Caco-2 (cell line): ENCODE data around the gene MARF1. TPM values are rescaled to one million over a fixed set of nuclear protein-coding genes. Genes with fewer than 3 reads are reported as not detected.

ENCODE experiments used
- BruUV-seq: library from RNA; stranded (reverse); fragments of 400-500 nt; replicated peaks from 2 replicates; lab custom pipeline; 2021; lab: Mats Ljungman, UMichigan
- CTCF ChIA-PET: fragments of 300-600 bp; sonication (Branson Sonifier 250); formaldehyde crosslinking; loops from one replicate; lab custom pipeline; 2022; ENCODE audit warnings: antibody characterized with exemption; lab: Charles Lee
- POLR2A ChIA-PET: fragments of 300-600 bp; sonication (Branson Sonifier 250); formaldehyde crosslinking; loops from one replicate; lab custom pipeline; 2022; ENCODE audit warnings: antibody characterized with exemption; lab: Charles Lee
- DNase-seq, 2 experiments: peaks; one replicate each; pipeline versions ENCODE4 v3.0.0 to v3.0.0-alpha.2; 2020 to 2022
- H3K27me3 ChIP-seq: replicated peaks from 2 replicates; pipeline ENCODE4 v1.6.0; 2011; ENCODE audit warnings: low read length; ENCODE audit not compliant: control insufficient read depth, insufficient read depth
- H3K36me3 ChIP-seq: 2 replicates; pipeline ENCODE4 v1.5.1; 2011; ENCODE audit warnings: low read length; ENCODE audit not compliant: control insufficient read depth, insufficient read depth
- H3K4me1 ChIP-seq: fragments of 250-450 bp; sonication (Bioruptor Pico); 2 replicates; pipeline ENCODE4 v1.5.1; 2020; ENCODE audit warnings: mild to moderate bottlenecking
- H3K4me3 ChIP-seq: 2 replicates; pipeline ENCODE4 v1.5.1; 2011; ENCODE audit warnings: low read depth, mild to moderate bottlenecking, control low read depth, low read length
- H3K9me3 ChIP-seq: fragments of 250-450 bp; sonication (Bioruptor Pico); 2 replicates; pipeline ENCODE4 v1.5.1; 2020; ENCODE audit warnings: mild to moderate bottlenecking, moderate library complexity
- H3K27ac Mint-ChIP-seq: one replicate; pipeline ENCODE4 v1.8.0; 2022; ENCODE audit warnings: mixed read lengths; ENCODE audit not compliant: unreplicated experiment
- H3K27me3 Mint-ChIP-seq: one replicate; pipeline ENCODE4 v1.8.0; 2022; ENCODE audit warnings: mixed read lengths; ENCODE audit not compliant: insufficient read depth, unreplicated experiment
- H3K36me3 Mint-ChIP-seq: one replicate; pipeline ENCODE4 v1.8.0; 2022; ENCODE audit warnings: mild to moderate bottlenecking, mixed read lengths; ENCODE audit not compliant: insufficient read depth, unreplicated experiment
- H3K4me1 Mint-ChIP-seq: one replicate; pipeline ENCODE4 v1.8.0; 2022; ENCODE audit warnings: low read depth, mixed read lengths; ENCODE audit not compliant: unreplicated experiment
- H3K4me3 Mint-ChIP-seq: one replicate; pipeline ENCODE4 v1.8.0; 2022; ENCODE audit warnings: mild to moderate bottlenecking, moderate library complexity, mixed read lengths; ENCODE audit not compliant: unreplicated experiment
- H3K9me3 Mint-ChIP-seq: one replicate; pipeline ENCODE4 v1.8.0; 2022; ENCODE audit warnings: mixed read lengths; ENCODE audit not compliant: unreplicated experiment
- intact Hi-C: fragments of 100-400 bp; cut with micrococcal nuclease; formaldehyde crosslinking; loops from one replicate; pipeline ENCODE4 v1.10.0; 2022; ENCODE audit not compliant: unreplicated experiment
- total RNA-seq: library from RNA; stranded (reverse); gene quantifications from 2 replicates; pipeline ENCODE4 v1.2.3, GENCODE V29; 2022
- TF ChIP-seq, protein P1 (sequence below), 2 experiments: fragments of 200-600 bp in 1 of 2; IDR thresholded peaks; 1 replicate in 1 of 2; 2 replicates in 1 of 2; pipeline versions ENCODE4 v1.5.1 to v1.8.0; 2011 to 2022; ENCODE audit warnings: antibody characterized with exemption in 1 of 2, control low read depth in 1 of 2, inconsistent platforms in 1 of 2, low read depth in 1 of 2, low read length in 1 of 2, mild to moderate bottlenecking in 1 of 2, moderate library complexity in 1 of 2; ENCODE audit not compliant: insufficient read depth in 1 of 2, severe bottlenecking in 1 of 2, unreplicated experiment in 1 of 2

The MARF1 gene
- total RNA-seq, 1 experiment from 2014 or later, result 22.3 TPM

DNA sequence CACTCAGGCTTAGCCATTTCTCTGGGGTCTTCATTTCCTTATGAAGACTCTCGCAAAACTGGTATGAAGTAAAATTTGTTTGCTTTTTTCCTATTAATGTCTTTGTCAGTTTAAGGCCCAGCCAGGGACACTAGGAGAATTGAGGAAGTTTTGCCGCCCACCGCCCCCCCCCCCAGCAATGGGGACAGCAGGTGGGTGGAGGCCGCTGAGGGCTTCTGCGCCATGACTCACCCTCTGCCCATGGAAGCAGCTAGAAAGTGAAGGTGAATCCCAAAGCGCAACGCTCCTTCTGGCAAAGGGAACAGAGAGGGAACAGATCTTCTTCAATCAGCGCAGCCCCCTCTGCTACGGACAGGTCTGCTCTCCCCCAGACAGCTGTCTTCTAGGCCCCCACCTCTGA is 49.7 kb downstream of the MARF1 start:
- Mint-ChIP-seq H3K27me3 (no peaks in the 10 kb centered on the region), H3K4me3 (no peak overlapping the region), H3K4me1 (peaks cover 13% of the 10 kb centered on the region), H3K9me3 (no peaks in the 10 kb centered on the region), H3K36me3 (peaks cover 6% of the 10 kb centered on the region), H3K27ac (no peak overlapping the region)
- peaks cover 11% of the 10 kb centered on the region for H3K4me1 ChIP-seq
- H3K27me3 ChIP-seq, result no peaks in the 10 kb centered on the region
- POLR2A ChIA-PET, result no interaction called here
- no TSS peak for BruUV-seq
- no peak overlapping the region for H3K4me3 ChIP-seq
- DNase-seq, result no peak
- TF ChIP-seq, protein P1, sequence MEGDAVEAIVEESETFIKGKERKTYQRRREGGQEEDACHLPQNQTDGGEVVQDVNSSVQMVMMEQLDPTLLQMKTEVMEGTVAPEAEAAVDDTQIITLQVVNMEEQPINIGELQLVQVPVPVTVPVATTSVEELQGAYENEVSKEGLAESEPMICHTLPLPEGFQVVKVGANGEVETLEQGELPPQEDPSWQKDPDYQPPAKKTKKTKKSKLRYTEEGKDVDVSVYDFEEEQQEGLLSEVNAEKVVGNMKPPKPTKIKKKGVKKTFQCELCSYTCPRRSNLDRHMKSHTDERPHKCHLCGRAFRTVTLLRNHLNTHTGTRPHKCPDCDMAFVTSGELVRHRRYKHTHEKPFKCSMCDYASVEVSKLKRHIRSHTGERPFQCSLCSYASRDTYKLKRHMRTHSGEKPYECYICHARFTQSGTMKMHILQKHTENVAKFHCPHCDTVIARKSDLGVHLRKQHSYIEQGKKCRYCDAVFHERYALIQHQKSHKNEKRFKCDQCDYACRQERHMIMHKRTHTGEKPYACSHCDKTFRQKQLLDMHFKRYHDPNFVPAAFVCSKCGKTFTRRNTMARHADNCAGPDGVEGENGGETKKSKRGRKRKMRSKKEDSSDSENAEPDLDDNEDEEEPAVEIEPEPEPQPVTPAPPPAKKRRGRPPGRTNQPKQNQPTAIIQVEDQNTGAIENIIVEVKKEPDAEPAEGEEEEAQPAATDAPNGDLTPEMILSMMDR (IDR thresholded peaks at IDR 0.05; ENCODE audit: insufficient read depth in 1 of 2, low read depth in 1 of 2, low read length in 1 of 2, severe bottlenecking in 1 of 2, unreplicated experiment in 1 of 2), result no peak
- no peaks in the 10 kb centered on the region for H3K9me3 ChIP-seq
- CTCF ChIA-PET, result no interaction called here
- intact Hi-C loops, result no loop called here
- no peaks in the 10 kb centered on the region for H3K36me3 ChIP-seq

DNA sequence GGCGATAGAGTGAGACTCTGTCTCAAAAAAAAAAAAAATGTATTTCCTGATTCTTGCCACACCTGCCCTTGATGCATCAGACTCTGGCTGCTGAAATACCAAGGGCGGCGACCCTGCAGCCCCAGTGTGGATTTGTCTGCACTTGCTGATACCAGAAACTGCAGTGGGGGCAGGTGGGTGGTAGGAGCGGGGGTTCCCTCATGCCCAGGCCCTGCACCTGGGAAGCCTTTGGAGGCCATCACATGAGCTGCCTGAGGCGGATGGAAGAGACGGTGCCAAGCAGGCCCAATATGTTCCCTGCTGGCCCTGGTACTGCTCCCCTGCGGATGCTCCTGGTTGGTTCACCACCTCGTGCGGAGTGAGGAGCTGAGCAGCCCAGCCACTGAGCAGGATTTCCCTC is 50.6 kb downstream of the MARF1 start:
- ChIA-PET POLR2A (no interaction called here), CTCF (no interaction called here)
- H3K4me3 Mint-ChIP-seq, result no peak overlapping the region
- H3K36me3 Mint-ChIP-seq, result peaks cover 6% of the 10 kb centered on the region
- no TSS peak for BruUV-seq
- DNase-seq, result no peak
- peak overlapping the region; percentile 72 for H3K27ac Mint-ChIP-seq
- no peaks in the 10 kb centered on the region for H3K27me3 Mint-ChIP-seq
- no peaks in the 10 kb centered on the region for H3K27me3 ChIP-seq
- H3K9me3 Mint-ChIP-seq, result no peaks in the 10 kb centered on the region
- intact Hi-C loops, result no loop called here
- TF ChIP-seq, protein P1 (IDR thresholded peaks at IDR 0.05; ENCODE audit: insufficient read depth in 1 of 2, low read depth in 1 of 2, low read length in 1 of 2, severe bottlenecking in 1 of 2, unreplicated experiment in 1 of 2), result no peak
- no peaks in the 10 kb centered on the region for H3K36me3 ChIP-seq
- peaks cover 13% of the 10 kb centered on the region for H3K4me1 Mint-ChIP-seq
- no peaks in the 10 kb centered on the region for H3K9me3 ChIP-seq
- peaks cover 11% of the 10 kb centered on the region for H3K4me1 ChIP-seq
- no peak overlapping the region for H3K4me3 ChIP-seq

DNA sequence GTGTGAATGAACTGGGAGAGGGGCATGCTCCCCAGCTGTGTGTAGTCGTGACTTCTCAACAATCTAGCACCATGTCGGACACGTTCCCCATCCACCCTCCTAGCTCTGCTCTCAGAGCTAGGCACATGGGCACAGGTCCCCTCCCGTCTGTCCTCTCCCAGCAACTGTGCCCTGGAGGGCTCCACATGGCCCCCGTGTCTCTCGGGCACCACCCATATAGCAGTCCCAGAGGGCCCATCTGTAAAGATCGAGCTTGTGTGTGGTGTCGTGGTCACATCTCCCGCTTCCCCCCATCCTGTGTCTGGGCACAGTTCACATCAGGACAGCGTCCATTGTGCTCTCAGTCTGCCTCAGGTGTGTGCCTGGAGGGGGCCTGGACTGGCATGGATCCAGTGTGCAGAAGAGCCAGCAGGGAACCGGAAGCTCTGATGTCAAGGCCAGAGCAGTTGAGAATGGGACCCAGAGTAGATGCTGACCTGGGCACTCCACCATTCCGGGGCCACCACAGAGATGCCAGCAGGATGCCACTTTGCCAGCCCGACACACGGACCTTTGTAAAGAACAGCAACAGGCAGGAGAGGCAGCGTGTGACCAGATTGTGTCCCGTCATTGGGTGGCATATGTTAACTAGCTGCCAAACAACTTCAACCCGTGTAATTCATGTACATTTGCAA is 55.7 kb downstream of the MARF1 start:
- intact Hi-C loops, result loop anchor here (5.0 kb wide), 1 partner anchor 170 kb away; no protein-coding TSS in a partner anchor
- no peaks in the 10 kb centered on the region for H3K9me3 ChIP-seq
- CTCF ChIA-PET, result no interaction called here
- BruUV-seq, result no TSS peak
- Mint-ChIP-seq H3K27ac (no peak overlapping the region), H3K36me3 (no peaks in the 10 kb centered on the region), H3K9me3 (peaks cover 10% of the 10 kb centered on the region), H3K4me3 (no peak overlapping the region), H3K4me1 (peaks cover 13% of the 10 kb centered on the region), H3K27me3 (no peaks in the 10 kb centered on the region)
- POLR2A ChIA-PET, result no interaction called here
- H3K4me1 ChIP-seq, result peaks cover 11% of the 10 kb centered on the region
- H3K36me3 ChIP-seq, result no peaks in the 10 kb centered on the region
- no peak overlapping the region for H3K4me3 ChIP-seq
- no peak for DNase-seq
- H3K27me3 ChIP-seq, result no peaks in the 10 kb centered on the region
- TF ChIP-seq, protein P1 (IDR thresholded peaks at IDR 0.05; ENCODE audit: insufficient read depth in 1 of 2, low read depth in 1 of 2, low read length in 1 of 2, severe bottlenecking in 1 of 2, unreplicated experiment in 1 of 2), result no peak
